Liver (tissue), 9 donors: ENCODE measurements around the gene LRPAP1. TPM values are rescaled to one million over a fixed set of nuclear protein-coding genes. Genes with fewer than 3 reads are reported as not detected.

Experiments
- DNase-seq: peaks from one replicate; pipeline ENCODE4 v3.0.0-alpha.2; 2017; ENCODE audit warnings: low spot score
- H3K27ac ChIP-seq, 2 donors: one replicate each; pipeline ENCODE4 v1.7.0; 2013; ENCODE audit warnings: inconsistent platforms in 2 of 2, low read length in 2 of 2, control low read depth in 1 of 2, low read depth in 1 of 2, mild to moderate bottlenecking in 1 of 2
- H3K27me3 ChIP-seq, 4 donors: one replicate each; pipeline versions ENCODE4 v1.6.1 to v1.7.0; 2013; ENCODE audit warnings: low read length in 3 of 4, inconsistent platforms in 1 of 4, mild to moderate bottlenecking in 1 of 4, moderate library complexity in 1 of 4; ENCODE audit not compliant: control insufficient read depth in 4 of 4, insufficient read depth in 4 of 4
- H3K36me3 ChIP-seq, 4 donors: one replicate each; pipeline versions ENCODE4 v1.6.1 to v1.7.0; 2013; ENCODE audit warnings: low read length in 3 of 4, mild to moderate bottlenecking in 3 of 4, low read depth in 1 of 4, moderate library complexity in 1 of 4; ENCODE audit not compliant: control insufficient read depth in 4 of 4, insufficient read depth in 3 of 4
- H3K4me1 ChIP-seq, 4 donors: one replicate each; pipeline versions ENCODE4 v1.6.1 to v1.7.0; 2013; ENCODE audit warnings: low read length in 3 of 4, mild to moderate bottlenecking in 3 of 4, moderate library complexity in 1 of 4; ENCODE audit not compliant: control insufficient read depth in 4 of 4, insufficient read depth in 4 of 4
- H3K4me3 ChIP-seq, 3 donors: one replicate each; pipeline versions ENCODE4 v1.6.1 to v1.7.0; 2013; ENCODE audit warnings: low read length in 3 of 3, control low read depth in 1 of 3, low read depth in 1 of 3, mild to moderate bottlenecking in 1 of 3
- H3K9ac ChIP-seq, 2 donors: one replicate each; pipeline ENCODE4 v1.7.0; 2013; ENCODE audit warnings: low read length in 2 of 2, mild to moderate bottlenecking in 2 of 2, moderate library complexity in 2 of 2, control low read depth in 1 of 2, low read depth in 1 of 2
- H3K9me3 ChIP-seq, 4 donors: one replicate each; pipeline versions ENCODE4 v1.6.1 to v1.7.0; 2013; ENCODE audit warnings: low read length in 3 of 4; ENCODE audit not compliant: control insufficient read depth in 4 of 4
- CTCF ChIP-seq: fragments of 150-350 bp; IDR thresholded peaks from 2 replicates; pipeline ENCODE4 v1.5.1; 2017; ENCODE audit warnings: improper control_type of control experiment, low read depth, low read length; ENCODE audit not compliant: missing input control
- EGR1 ChIP-seq, 2 donors: IDR thresholded peaks; 2 replicates each; pipeline ENCODE4 v1.6.1; 2016 to 2018; ENCODE audit warnings: antibody characterized with exemption in 2 of 2, low read depth in 2 of 2
- FOXA1 ChIP-seq: IDR thresholded peaks from 2 replicates; pipeline ENCODE4 v1.6.1; 2016; ENCODE audit warnings: antibody characterized with exemption
- FOXA2 ChIP-seq: IDR thresholded peaks from 2 replicates; pipeline ENCODE4 v1.6.1; 2016; ENCODE audit warnings: antibody characterized with exemption
- HNF4A ChIP-seq, 2 donors: conservative IDR thresholded peaks; 2 replicates each; pipeline ENCODE4 v1.6.1; 2016; ENCODE audit warnings: antibody characterized with exemption in 2 of 2, mild to moderate bottlenecking in 2 of 2
- HNF4G ChIP-seq: IDR thresholded peaks from 2 replicates; pipeline ENCODE4 v1.6.1; 2016; ENCODE audit warnings: antibody characterized with exemption
- JUND ChIP-seq, 2 donors: IDR thresholded peaks; 2 replicates each; pipeline ENCODE4 v1.6.1; 2016; ENCODE audit warnings: antibody characterized with exemption in 2 of 2
- RAD21 ChIP-seq, 2 donors: IDR thresholded peaks; 2 replicates each; pipeline ENCODE4 v1.6.1; 2016; ENCODE audit warnings: antibody characterized with exemption in 2 of 2, mild to moderate bottlenecking in 2 of 2
- REST ChIP-seq: IDR thresholded peaks from 2 replicates; pipeline ENCODE4 v1.6.1; 2016; ENCODE audit warnings: antibody characterized with exemption, mild to moderate bottlenecking
- RXRA ChIP-seq, 2 donors: IDR thresholded peaks; 2 replicates each; pipeline ENCODE4 v1.6.1; 2017 to 2018; ENCODE audit warnings: antibody characterized with exemption in 2 of 2, mild to moderate bottlenecking in 1 of 2
- SP1 ChIP-seq: IDR thresholded peaks from 2 replicates; pipeline ENCODE4 v1.6.1; 2018; ENCODE audit warnings: antibody characterized with exemption, mild to moderate bottlenecking
- TAF1 ChIP-seq: conservative IDR thresholded peaks from 2 replicates; pipeline ENCODE4 v1.6.1; 2016; ENCODE audit warnings: antibody characterized with exemption, mild to moderate bottlenecking
- YY1 ChIP-seq: IDR thresholded peaks from 2 replicates; pipeline ENCODE4 v1.6.1; 2016; ENCODE audit warnings: antibody characterized with exemption, mild to moderate bottlenecking
- WGBS: extraction: QIAGEN DNeasy Blood & Tissue Kit; methylation state at CpG from one replicate; pipeline ENCODE4 v1.1.7; 2013; 5-methylcytosine and 5-hydroxymethylcytosine counted together
- polyA plus RNA-seq, 2 donors: library from polyadenylated mRNA; stranded (reverse) in 1 of 2; unstranded in 1 of 2; fragments of 200-250 nt in 1 of 2; fragments of >200 nt in 1 of 2; fragmentation: Nextera tagmentation in 1 of 2; extraction: Ambion mirVana in 1 of 2; gene quantifications; one replicate each; pipeline versions ENCODE4 v1.2.1 to v1.2.3, GENCODE V29; 2013 to 2015
- total RNA-seq, 2 donors: library from RNA; depleted of rRNA; stranded (reverse); fragments of >200 nt; gene quantifications; one replicate each; pipeline ENCODE4 v1.2.3, GENCODE V29; 2014
- TF ChIP-seq, protein P1 (sequence below): IDR thresholded peaks from 2 replicates; pipeline ENCODE4 v1.6.1; 2016; ENCODE audit warnings: antibody characterized with exemption
- TF ChIP-seq, protein P2 (sequence below): IDR thresholded peaks from 2 replicates; pipeline ENCODE4 v1.6.1; 2016; ENCODE audit warnings: antibody characterized with exemption
- TF ChIP-seq, protein P3 (sequence below): IDR thresholded peaks from 2 replicates; pipeline ENCODE4 v1.6.1; 2016; ENCODE audit warnings: antibody characterized with exemption
- donor health status: healthy.
- donor health status: healthy.
- donor health status: healthy.
- donor health status: healthy.
- donor health status: healthy.

LRPAP1 gene
- total and polyA plus RNA-seq, 4 donors: 46.1 to 134 (median 108) TPM

DNA sequence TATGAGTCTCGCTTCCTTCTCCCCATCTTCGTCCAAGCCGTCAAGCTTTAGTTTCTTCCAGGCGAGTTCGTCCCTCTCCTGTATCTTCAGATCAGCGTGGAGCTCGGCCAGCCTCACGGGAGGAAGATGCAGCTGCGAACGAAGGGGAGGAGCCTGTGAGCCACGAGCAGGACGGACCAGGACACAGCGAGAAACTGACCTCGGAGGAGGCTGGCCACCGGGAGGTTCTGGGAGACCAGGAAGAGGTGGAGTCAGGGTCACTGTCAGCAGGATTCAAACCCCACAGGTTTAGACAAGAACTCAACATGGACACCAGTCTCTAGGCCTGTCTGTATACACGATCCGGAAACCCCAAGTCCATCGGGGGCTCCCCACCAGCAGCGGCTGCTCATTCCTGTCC, 7.3 kb downstream of the LRPAP1 start (continued):
- TF ChIP-seq REST (no peak), HNF4G (no peak), EGR1 (IDR thresholded peaks at IDR 0.05; ENCODE audit: low read depth in 2 of 2) (no peak), RXRA (IDR thresholded peaks at IDR 0.05) (no peak), FOXA1 (no peak)

- H3K36me3 ChIP-seq: peaks cover 13 to 57% (median 19%) of the 10 kb centered on the region in 4 donors
- H3K9ac ChIP-seq: no peak overlapping the region
- DNase-seq: no peak
- H3K4me3 ChIP-seq: no peak overlapping the region
- WGBS: 99% methylated on average over 8 of the region's 8 CpGs
- no peak for TF ChIP-seq TAF1
- TF ChIP-seq SP1: no peak
- no peak for TF ChIP-seq FOXA2
- no peak for TF ChIP-seq EGR1 (IDR thresholded peaks at IDR 0.05; ENCODE audit: low read depth in 2 of 2)
- TF ChIP-seq, protein P1, sequence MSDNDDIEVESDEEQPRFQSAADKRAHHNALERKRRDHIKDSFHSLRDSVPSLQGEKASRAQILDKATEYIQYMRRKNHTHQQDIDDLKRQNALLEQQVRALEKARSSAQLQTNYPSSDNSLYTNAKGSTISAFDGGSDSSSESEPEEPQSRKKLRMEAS: no peak
- no peak for TF ChIP-seq HNF4A (conservative IDR thresholded peaks at IDR 0.05)
- TF ChIP-seq, protein P2, sequence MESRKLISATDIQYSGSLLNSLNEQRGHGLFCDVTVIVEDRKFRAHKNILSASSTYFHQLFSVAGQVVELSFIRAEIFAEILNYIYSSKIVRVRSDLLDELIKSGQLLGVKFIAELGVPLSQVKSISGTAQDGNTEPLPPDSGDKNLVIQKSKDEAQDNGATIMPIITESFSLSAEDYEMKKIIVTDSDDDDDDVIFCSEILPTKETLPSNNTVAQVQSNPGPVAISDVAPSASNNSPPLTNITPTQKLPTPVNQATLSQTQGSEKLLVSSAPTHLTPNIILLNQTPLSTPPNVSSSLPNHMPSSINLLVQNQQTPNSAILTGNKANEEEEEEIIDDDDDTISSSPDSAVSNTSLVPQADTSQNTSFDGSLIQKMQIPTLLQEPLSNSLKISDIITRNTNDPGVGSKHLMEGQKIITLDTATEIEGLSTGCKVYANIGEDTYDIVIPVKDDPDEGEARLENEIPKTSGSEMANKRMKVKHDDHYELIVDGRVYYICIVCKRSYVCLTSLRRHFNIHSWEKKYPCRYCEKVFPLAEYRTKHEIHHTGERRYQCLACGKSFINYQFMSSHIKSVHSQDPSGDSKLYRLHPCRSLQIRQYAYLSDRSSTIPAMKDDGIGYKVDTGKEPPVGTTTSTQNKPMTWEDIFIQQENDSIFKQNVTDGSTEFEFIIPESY: no peak
- no peak for TF ChIP-seq JUND (IDR thresholded peaks at IDR 0.05)
- no peak for TF ChIP-seq RXRA (IDR thresholded peaks at IDR 0.05)
- no peak for TF ChIP-seq CTCF
- TF ChIP-seq HNF4G: no peak
- TF ChIP-seq RAD21 (IDR thresholded peaks at IDR 0.05): no peak
- TF ChIP-seq YY1: no peak
- TF ChIP-seq, protein P3, sequence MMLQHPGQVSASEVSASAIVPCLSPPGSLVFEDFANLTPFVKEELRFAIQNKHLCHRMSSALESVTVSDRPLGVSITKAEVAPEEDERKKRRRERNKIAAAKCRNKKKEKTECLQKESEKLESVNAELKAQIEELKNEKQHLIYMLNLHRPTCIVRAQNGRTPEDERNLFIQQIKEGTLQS: no peak
- H3K9me3 ChIP-seq: no peaks in the 10 kb centered on the region
- no peaks in the 10 kb centered on the region for H3K27me3 ChIP-seq
- H3K27ac ChIP-seq: no peak overlapping the region
- no peaks in the 10 kb centered on the region for H3K4me1 ChIP-seq
Observed at GRCh38 chr4:3524349-3524748, 7.9 kb downstream of the LRPAP1 start.
